H1 (cell line): ENCODE measurements around the gene TGM5. TPM values are rescaled to one million over a fixed set of nuclear protein-coding genes. Genes with fewer than 3 reads are reported as not detected.

ENCODE experiments used
- CTCF ChIA-PET: fragments of 300-600 bp; sonication (Branson Sonifier 250); formaldehyde crosslinking; loops from one replicate; lab custom pipeline; 2021; ENCODE audit not compliant: partially characterized antibody; lab: Charles Lee
- POLR2A ChIA-PET: fragments of 300-600 bp; sonication (Branson Sonifier 250); formaldehyde crosslinking; loops from one replicate; lab custom pipeline; 2021; ENCODE audit warnings: inconsistent platforms; ENCODE audit not compliant: partially characterized antibody; lab: Charles Lee
- DNase-seq, 2 experiments: peaks; one replicate each; pipeline versions ENCODE4 v3.0.0 to v3.0.0-alpha.2; 2010 to 2022; ENCODE audit warnings: low spot score in 2 of 2, low read depth in 1 of 2, mixed read lengths in 1 of 2
- FAIRE-seq: peaks from 2 replicates; lab custom pipeline; 2011; peaks lifted over from hg19 to GRCh38; lab: Jason Lieb, UNC
- H2AFZ ChIP-seq: 2 replicates; pipeline ENCODE4 v1.8.1; 2012; ENCODE audit warnings: low read length, inconsistent platforms
- H2AK5ac ChIP-seq: 2 replicates; pipeline ENCODE4 v1.6.1; 2013; ENCODE audit warnings: low read depth, low read length
- H2BK120ac ChIP-seq: replicated peaks from 2 replicates; pipeline ENCODE3; 2013; ENCODE audit warnings: low read depth, low read length, inconsistent platforms
- H2BK12ac ChIP-seq: 2 replicates; pipeline ENCODE4 v1.6.1; 2013; ENCODE audit warnings: low read depth, low read length
- H2BK15ac ChIP-seq: 2 replicates; pipeline ENCODE4 v1.6.1; 2013; ENCODE audit warnings: low read length
- H2BK20ac ChIP-seq: 2 replicates; pipeline ENCODE4 v1.6.1; 2013; ENCODE audit warnings: low read length
- H2BK5ac ChIP-seq: 2 replicates; pipeline ENCODE4 v1.6.1; 2013; ENCODE audit warnings: low read depth, low read length
- H3K14ac ChIP-seq: 2 replicates; pipeline ENCODE4 v1.6.1; 2013; ENCODE audit warnings: inconsistent platforms; ENCODE audit not compliant: insufficient read length
- H3K18ac ChIP-seq: 2 replicates; pipeline ENCODE4 v1.6.1; 2013; ENCODE audit warnings: low read length; ENCODE audit errors: extremely low read depth
- H3K23ac ChIP-seq: 2 replicates; pipeline ENCODE4 v1.6.1; 2013; ENCODE audit warnings: inconsistent platforms; ENCODE audit not compliant: insufficient read length
- H3K23me2 ChIP-seq: 2 replicates; pipeline ENCODE4 v1.6.1; 2013; ENCODE audit warnings: low read depth, low read length
- H3K27ac ChIP-seq: 2 replicates; pipeline ENCODE4 v1.6.1; 2011; ENCODE audit warnings: low read depth, low read length, inconsistent platforms
- H3K27me3 ChIP-seq, 4 experiments: replicated peaks in 1 of 4; 1 replicate in 1 of 4; 2 replicates in 3 of 4; pipeline versions ENCODE4 v1.6.1 to v1.8.1; 2011 to 2013; ENCODE audit warnings: low read length in 3 of 4, mild to moderate bottlenecking in 3 of 4, inconsistent platforms in 2 of 4, mixed read lengths in 2 of 4, moderate library complexity in 1 of 4; ENCODE audit not compliant: control insufficient read depth in 3 of 4, insufficient read depth in 3 of 4; ENCODE audit errors: extremely low read depth in 1 of 4
- H3K36me3 ChIP-seq, 4 experiments: 2 replicates each; pipeline versions ENCODE4 v1.6.1 to v1.8.1; 2011 to 2013; ENCODE audit warnings: mild to moderate bottlenecking in 4 of 4, low read length in 3 of 4, moderate library complexity in 2 of 4, control low read depth in 1 of 4, inconsistent platforms in 1 of 4; ENCODE audit not compliant: insufficient read depth in 4 of 4, control insufficient read depth in 2 of 4
- H3K4ac ChIP-seq: replicated peaks from 2 replicates; pipeline ENCODE3; 2013; ENCODE audit warnings: low read length, low read depth, mixed read lengths, inconsistent platforms; ENCODE audit not compliant: insufficient read length
- H3K4me1 ChIP-seq, 4 experiments: replicated peaks in 1 of 4; 1 replicate in 1 of 4; 2 replicates in 3 of 4; pipeline versions ENCODE4 v1.6.1 to v1.8.1; 2011 to 2013; ENCODE audit warnings: low read length in 3 of 4, inconsistent platforms in 2 of 4, mixed read lengths in 1 of 4; ENCODE audit not compliant: insufficient read depth in 4 of 4, control insufficient read depth in 3 of 4
- H3K4me2 ChIP-seq, 2 experiments: 2 replicates each; pipeline versions ENCODE4 v1.6.1 to v1.8.1; 2011 to 2013; ENCODE audit warnings: low read depth in 2 of 2, low read length in 2 of 2, control low read depth in 1 of 2, inconsistent platforms in 1 of 2, mild to moderate bottlenecking in 1 of 2; ENCODE audit not compliant: insufficient read depth in 1 of 2
- H3K4me3 ChIP-seq, 4 experiments: fragments of 200-600, 300-600 bp in 1 of 4; sonication (generic), shearing (Covaris generic), sonication (Bioruptor Twin) in 1 of 4; 2 replicates each; pipeline versions ENCODE4 v1.5.1 to v1.8.1; 2011 to 2016; ENCODE audit warnings: low read length in 4 of 4, low read depth in 3 of 4, control low read depth in 2 of 4, inconsistent platforms in 2 of 4, mild to moderate bottlenecking in 2 of 4, mixed read lengths in 1 of 4, moderate library complexity in 1 of 4; ENCODE audit not compliant: insufficient read depth in 2 of 4; ENCODE audit errors: extremely low read depth in 1 of 4
- H3K56ac ChIP-seq: replicated peaks from 2 replicates; pipeline ENCODE3; 2013; ENCODE audit warnings: low read depth, mild to moderate bottlenecking, mixed read lengths, low read length, inconsistent platforms; ENCODE audit not compliant: insufficient read length
- H3K79me1 ChIP-seq: 2 replicates; pipeline ENCODE4 v1.6.1; 2013; ENCODE audit warnings: low read depth, low read length, control low read depth
- H3K79me2 ChIP-seq, 2 experiments: 2 replicates each; pipeline versions ENCODE4 v1.6.1 to v1.8.1; 2012 to 2013; ENCODE audit warnings: low read length in 2 of 2, mild to moderate bottlenecking in 2 of 2, inconsistent platforms in 1 of 2; ENCODE audit not compliant: insufficient read depth in 2 of 2, control insufficient read depth in 1 of 2
- H3K9ac ChIP-seq, 4 experiments: replicated peaks in 1 of 4; 1 replicate in 1 of 4; 2 replicates in 3 of 4; pipeline versions ENCODE4 v1.6.1 to v1.8.1; 2011 to 2013; ENCODE audit warnings: low read depth in 3 of 4, low read length in 3 of 4, control low read depth in 2 of 4, mild to moderate bottlenecking in 2 of 4, moderate library complexity in 2 of 4, inconsistent platforms in 1 of 4; ENCODE audit errors: extremely low read depth in 1 of 4
- H3K9me3 ChIP-seq, 2 experiments: 2 replicates each; pipeline versions ENCODE4 v1.6.1 to v1.8.1; 2012 to 2013; ENCODE audit warnings: mild to moderate bottlenecking in 2 of 2, moderate library complexity in 2 of 2, control low read depth in 1 of 2, inconsistent platforms in 1 of 2, low read depth in 1 of 2, low read length in 1 of 2, mixed read lengths in 1 of 2; ENCODE audit not compliant: insufficient read depth in 2 of 2
- H4K20me1 ChIP-seq, 2 experiments: replicated peaks in 1 of 2; 2 replicates each; pipeline versions ENCODE3 to v1.8.1; 2011 to 2013; ENCODE audit warnings: inconsistent platforms in 2 of 2, low read length in 2 of 2, mild to moderate bottlenecking in 1 of 2; ENCODE audit not compliant: insufficient read depth in 2 of 2, control insufficient read depth in 1 of 2
- H4K5ac ChIP-seq: 2 replicates; pipeline ENCODE4 v1.6.1; 2013; ENCODE audit warnings: low read length, low read depth, mixed read lengths, inconsistent platforms; ENCODE audit not compliant: insufficient read length
- H4K8ac ChIP-seq: 2 replicates; pipeline ENCODE4 v1.8.0; 2013; ENCODE audit warnings: mild to moderate bottlenecking, moderate library complexity, low read length, inconsistent platforms; ENCODE audit not compliant: insufficient read depth; ENCODE audit errors: extremely low read depth
- H4K91ac ChIP-seq: replicated peaks from 2 replicates; pipeline ENCODE3; 2013; ENCODE audit warnings: low read length, mixed read lengths, inconsistent platforms; ENCODE audit not compliant: insufficient read length
- EP300 ChIP-seq, 2 experiments: IDR thresholded peaks; 1 replicate in 1 of 2; 2 replicates in 1 of 2; pipeline ENCODE4 v1.6.1; 2011 to 2012; ENCODE audit warnings: low read depth in 2 of 2, low read length in 2 of 2, mild to moderate bottlenecking in 2 of 2, borderline replicate concordance in 1 of 2, inconsistent platforms in 1 of 2, moderate library complexity in 1 of 2
- SIX5 ChIP-seq: IDR thresholded peaks from 2 replicates; pipeline ENCODE4 v1.6.1; 2011; ENCODE audit warnings: mild to moderate bottlenecking, low read depth, low read length
- SP4 ChIP-seq: IDR thresholded peaks from 2 replicates; pipeline ENCODE4 v1.6.1; 2012; ENCODE audit warnings: low read length, inconsistent platforms
- TCF12 ChIP-seq: IDR thresholded peaks from 2 replicates; pipeline ENCODE4 v1.6.1; 2011; ENCODE audit warnings: low read depth, mild to moderate bottlenecking, low read length
- WGBS, 2 experiments: shearing (Covaris generic) in 1 of 2; methylation state at CpG; one replicate each; pipeline versions ENCODE4 v1.1.6 to v1.1.7; 2013 to 2015; ENCODE audit warnings: low lambda C conversion rate in 2 of 2, mixed read lengths in 2 of 2, inconsistent platforms in 1 of 2, low coverage in 1 of 2, missing lambda C conversion rate in 1 of 2; ENCODE audit not compliant: insufficient replicate concordance in 2 of 2, insufficient coverage in 1 of 2, insufficient read length in 1 of 2; ENCODE audit errors: extremely low coverage in 1 of 2, missing lambda C conversion rate in 1 of 2; 5-methylcytosine and 5-hydroxymethylcytosine counted together
- polyA plus RNA-seq, 7 experiments: library from polyadenylated mRNA; depleted of rRNA in 3 of 7; stranded (reverse) in 5 of 7; unstranded in 2 of 7; fragments of >200 nt in 5 of 7; fragments of 200-250 nt in 2 of 7; gene quantifications; 1 replicate in 5 of 7; 2 replicates in 1 of 7; 4 replicates in 1 of 7; pipeline versions ENCODE4 v1.2.1 to v1.2.3, GENCODE V29; 2011 to 2013; ENCODE audit warnings: missing spikeins in 2 of 7, mixed read lengths in 2 of 7
- total RNA-seq: library from RNA; stranded (reverse); fragmentation: NEBNext Ultra II Directional; extraction: Animal tissue kit (Norgen Biotek cat#: 25700); gene quantifications from 2 replicates; pipeline ENCODE4 v1.2.1, GENCODE V29; 2021
- TF ChIP-seq, protein P1 (sequence below): IDR thresholded peaks from 2 replicates; pipeline ENCODE4 v1.6.1; 2011; ENCODE audit warnings: low read length, improper control_type of control experiment

TGM5 gene
- total and polyA plus RNA-seq, 2 of the 8 experiments (the other 6 are each of a cell fraction or from before 2014, with no cell fraction given), result not detected

DNA sequence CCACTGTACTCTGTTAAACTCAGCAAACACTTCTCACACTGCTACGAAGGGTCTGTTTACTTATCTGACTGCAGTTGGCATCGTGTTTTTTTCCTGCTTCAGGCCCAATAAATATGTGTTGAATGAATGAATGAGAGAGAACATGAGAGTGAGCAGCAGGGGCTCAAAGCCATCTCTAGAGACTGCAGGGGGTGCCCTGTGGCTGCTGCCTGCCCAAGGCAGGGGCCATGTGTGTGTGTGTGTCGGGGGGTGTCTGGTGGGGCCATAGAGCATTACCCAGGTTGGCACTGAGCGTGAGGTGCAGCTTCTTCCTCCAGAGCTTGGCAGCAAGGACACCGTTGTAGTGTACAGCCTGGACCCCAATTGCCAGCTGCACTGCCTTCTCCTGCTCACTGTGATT, 60.7 kb downstream of the TGM5 start:
- no peaks in the 10 kb centered on the region for H3K79me2 ChIP-seq
- H3K4me1 ChIP-seq, result peaks cover 0 to 3% (median 0%) of the 10 kb centered on the region in 4 experiments; a peak in 1 of 7 replicates
- H3K23me2 ChIP-seq, result no peaks in the 10 kb centered on the region
- H3K9ac ChIP-seq, result no peak overlapping the region
- H3K79me1 ChIP-seq, result no peaks in the 10 kb centered on the region
- no peak overlapping the region for H3K23ac ChIP-seq
- H2BK12ac ChIP-seq, result no peak overlapping the region
- no peak overlapping the region for H2BK15ac ChIP-seq
- H2AK5ac ChIP-seq, result no peak overlapping the region
- no peak overlapping the region for H3K18ac ChIP-seq
- no peak overlapping the region for H3K56ac ChIP-seq
- H3K27me3 ChIP-seq, result no peaks in the 10 kb centered on the region
- DNase-seq, result no peak
- no peak overlapping the region for H4K8ac ChIP-seq
- ChIA-PET POLR2A (no interaction called here), CTCF (interaction anchor here (1.0 to 9.6 kb wide), 7 partner anchors 8 to 89 kb away, joined by 3 to 109 read pairs (median 13); no protein-coding TSS in a partner anchor)
- H3K4ac ChIP-seq, result no peak overlapping the region
- H2BK5ac ChIP-seq, result no peak overlapping the region
- no peak for TF ChIP-seq EP300 (IDR thresholded peaks at IDR 0.05; ENCODE audit: borderline replicate concordance in 1 of 2, low read depth in 2 of 2, low read length in 2 of 2)
- no peak for TF ChIP-seq SP4
- no peak for TF ChIP-seq SIX5
- TF ChIP-seq TCF12, result no peak
- TF ChIP-seq, protein P1, sequence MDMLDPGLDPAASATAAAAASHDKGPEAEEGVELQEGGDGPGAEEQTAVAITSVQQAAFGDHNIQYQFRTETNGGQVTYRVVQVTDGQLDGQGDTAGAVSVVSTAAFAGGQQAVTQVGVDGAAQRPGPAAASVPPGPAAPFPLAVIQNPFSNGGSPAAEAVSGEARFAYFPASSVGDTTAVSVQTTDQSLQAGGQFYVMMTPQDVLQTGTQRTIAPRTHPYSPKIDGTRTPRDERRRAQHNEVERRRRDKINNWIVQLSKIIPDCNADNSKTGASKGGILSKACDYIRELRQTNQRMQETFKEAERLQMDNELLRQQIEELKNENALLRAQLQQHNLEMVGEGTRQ, result no peak
- no peak overlapping the region for H2AFZ ChIP-seq
- WGBS, 2 experiments, result 81% methylated on average over 4 of the region's 5 CpGs; no CpG with 5 or more reads in 1 of the 2 experiments
- no peak overlapping the region for H3K27ac ChIP-seq
- no peak overlapping the region for H2BK120ac ChIP-seq
- no peaks in the 10 kb centered on the region for H3K9me3 ChIP-seq
- FAIRE-seq, result no peak
- no peak overlapping the region for H4K5ac ChIP-seq
- no peak overlapping the region for H3K4me2 ChIP-seq
- H3K14ac ChIP-seq, result no peak overlapping the region
- H3K36me3 ChIP-seq, result no peaks in the 10 kb centered on the region
- H4K91ac ChIP-seq, result no peak overlapping the region
- no peak overlapping the region for H2BK20ac ChIP-seq
- H3K4me3 ChIP-seq, result no peak overlapping the region
- H4K20me1 ChIP-seq, result no peaks in the 10 kb centered on the region
